Stimulated activated CD4-positive, alpha-beta T cell treated with anti-CD3 and anti-CD28 coated beads, TNF-alpha, amount 100 ng/mL, for 1 hour (primary cell): ENCODE measurements around the gene ARFGAP3.
"Not testable (repeated sequence)": the region's sequence is repeated elsewhere in the genome, so short reads cannot be mapped to it uniquely, and the experiment has no call there.

Experiments
- DNase-seq, 3 donors: peaks; one replicate each; pipeline ENCODE4 v3.0.0-alpha.2; 2020; ENCODE audit warnings: low read depth in 3 of 3, low spot score in 1 of 3

Gene ARFGAP3

DNA sequence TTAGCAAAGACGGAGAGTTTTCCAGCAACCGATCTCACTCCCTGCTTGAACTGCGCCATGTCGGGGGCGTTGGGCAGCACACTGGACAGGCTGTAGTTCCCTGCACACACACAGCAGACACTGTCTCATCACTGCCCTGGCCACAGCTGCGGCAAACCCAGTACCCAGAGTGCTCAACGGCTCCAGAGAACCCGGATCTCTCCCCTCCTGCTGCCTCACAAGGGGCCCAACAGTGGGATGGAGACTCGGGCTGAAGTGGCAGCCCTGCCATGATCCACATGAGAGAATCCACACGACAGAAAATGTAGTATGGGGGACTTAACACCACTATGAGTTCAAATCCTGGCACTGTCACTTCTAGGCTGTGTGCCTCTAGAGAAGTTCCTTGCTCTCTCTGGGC is 58.0 kb downstream of the ARFGAP3 start:
- no peak for DNase-seq

- DNase-seq = no peak
Measured at GRCh38 chr22:42797011-42797410, 60.1 kb downstream of the ARFGAP3 start.

DNA sequence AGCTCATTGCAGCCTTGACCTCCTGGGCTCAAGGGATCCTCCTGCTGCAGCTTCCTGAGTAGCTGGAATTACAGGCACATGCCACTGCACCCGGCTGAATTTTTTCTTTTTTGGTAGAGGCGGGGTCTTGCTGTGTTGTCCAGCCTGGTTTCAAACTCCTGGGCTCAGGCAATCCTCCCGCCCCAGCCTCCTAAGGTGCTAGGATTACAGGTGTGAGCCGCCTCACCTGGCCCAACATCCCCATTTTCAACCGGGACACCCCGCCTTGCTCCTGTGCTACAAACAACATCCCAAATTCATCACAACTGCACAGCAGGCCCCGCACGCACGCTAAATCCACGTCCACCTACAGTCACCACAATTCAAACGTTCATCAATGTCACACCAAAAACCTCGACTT is 61.0 kb downstream of the ARFGAP3 start:
- no peak for DNase-seq

DNA sequence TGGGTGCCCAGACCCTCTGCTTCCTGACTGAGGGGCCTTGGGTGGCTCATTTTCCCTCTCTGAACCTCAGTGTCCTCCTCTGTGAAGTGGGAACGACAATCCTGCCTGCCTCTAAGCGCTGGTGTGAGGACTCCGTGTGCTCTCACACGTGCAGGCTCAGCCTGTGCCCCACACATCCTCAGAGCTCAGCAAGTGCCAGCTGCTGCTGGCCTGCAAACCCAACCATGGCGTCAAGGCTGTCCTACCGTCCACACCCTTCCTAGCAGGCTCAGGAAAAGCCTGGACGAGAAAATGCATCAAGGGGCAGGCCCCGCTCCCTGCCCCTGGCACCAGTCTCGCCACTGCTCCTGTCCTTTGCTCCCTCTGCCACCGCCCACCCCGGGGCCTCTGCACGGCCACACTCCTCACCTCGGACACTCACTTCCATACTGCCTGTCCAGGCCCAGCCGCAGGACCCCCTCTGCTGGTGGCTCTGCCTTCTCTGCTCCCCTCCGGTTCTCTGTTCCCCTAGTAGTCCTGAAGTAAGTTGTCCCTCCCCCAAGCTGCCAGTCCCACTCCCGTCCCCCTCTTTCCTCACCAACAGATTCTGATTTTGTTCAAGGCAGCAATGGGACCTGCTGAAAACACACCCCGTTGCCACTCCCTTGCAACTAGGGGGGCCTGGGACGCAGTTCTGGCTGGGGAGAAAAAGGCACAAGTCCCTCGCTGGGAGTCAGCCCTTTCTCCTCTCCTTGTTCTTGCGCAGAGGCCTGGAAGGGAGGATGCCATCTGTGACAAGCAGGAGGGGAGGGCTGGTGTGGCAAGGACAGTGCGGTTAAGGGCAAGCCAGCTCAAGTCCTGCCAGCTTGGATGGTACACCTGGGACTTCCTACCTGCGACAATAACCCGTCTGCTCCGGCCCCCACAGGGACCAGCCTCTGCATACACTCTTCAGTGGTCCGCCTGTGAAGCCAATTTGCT is 62.2 kb downstream of the ARFGAP3 start:
- DNase-seq = no peak

DNA sequence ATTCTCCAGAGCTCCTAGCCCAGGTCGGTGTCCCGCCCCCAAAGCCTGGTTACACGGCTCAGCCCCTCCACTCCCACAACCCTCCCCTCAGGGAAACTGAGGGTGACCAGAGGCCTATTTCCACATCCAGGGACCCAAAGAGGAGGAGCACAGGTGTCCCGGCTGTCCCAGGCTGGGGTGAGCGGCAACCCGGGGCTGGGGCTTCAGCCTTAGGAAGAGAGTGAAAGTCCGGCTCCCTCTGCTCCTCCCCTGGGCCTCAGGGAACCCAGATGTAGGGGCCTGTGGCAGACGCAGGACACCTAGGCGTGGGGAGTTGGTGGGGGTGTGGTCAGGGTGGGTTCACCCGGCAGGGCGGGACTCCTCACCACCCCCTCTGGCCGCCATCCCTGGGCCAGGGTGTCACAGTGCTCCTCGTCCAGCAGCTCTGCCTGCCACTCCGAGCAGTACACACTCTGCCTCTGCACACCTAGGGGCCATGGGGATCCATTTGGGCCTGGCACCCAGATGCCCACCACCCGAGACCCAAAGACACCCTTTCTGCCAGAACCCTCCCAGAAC is 63.1 kb downstream of the ARFGAP3 start:
- DNase-seq = no peak

DNA sequence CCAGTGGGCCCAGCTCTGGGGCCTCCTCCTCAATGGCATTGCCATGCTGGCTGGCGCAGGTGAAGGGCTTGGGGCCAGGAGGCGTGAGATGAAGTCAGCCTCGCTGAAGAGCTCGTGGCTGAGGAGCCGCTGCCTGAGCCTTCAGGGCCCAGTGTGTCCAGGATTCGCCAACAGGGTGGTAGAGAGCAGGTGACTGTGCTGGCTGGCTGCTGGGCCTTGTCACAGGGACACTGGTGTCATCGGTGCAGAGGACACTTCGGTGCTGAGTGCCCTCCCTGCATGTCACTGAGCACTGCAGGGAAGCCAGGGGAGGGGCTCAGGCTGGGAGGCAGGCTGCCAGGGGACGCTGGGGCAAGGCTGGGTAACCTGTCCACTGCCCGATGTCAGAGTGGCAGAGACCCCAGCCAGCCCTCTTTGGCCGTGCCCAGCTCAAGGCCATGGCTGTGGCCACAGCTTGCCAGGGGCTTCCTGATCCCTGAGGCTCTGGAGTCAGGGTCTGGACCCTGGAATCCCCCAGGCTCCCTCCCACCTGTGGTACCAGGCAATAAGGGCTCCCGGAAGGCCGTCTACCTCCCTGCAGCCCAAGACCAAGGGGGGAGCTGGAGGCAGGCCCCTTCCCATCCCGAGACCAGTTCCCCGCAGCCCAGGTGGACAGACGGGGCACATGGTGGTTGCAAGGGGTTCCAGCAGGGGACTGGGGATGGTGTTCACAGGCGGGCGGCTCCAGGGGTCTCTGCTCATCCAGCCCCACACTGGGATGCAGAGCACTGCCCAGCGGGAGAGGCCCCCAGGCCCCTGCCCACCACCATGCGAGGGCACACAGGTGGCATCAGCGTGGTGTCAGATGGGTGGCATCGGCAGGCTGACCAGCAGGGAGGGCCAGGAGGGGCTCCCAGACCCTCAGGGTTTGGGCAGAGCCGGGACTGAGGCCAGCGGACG is 63.9 kb downstream of the ARFGAP3 start:
- no peak for DNase-seq

GRCh38 chr22:42792453-42792908 is 64.6 kb downstream of the ARFGAP3 start:
- no peak for DNase-seq

DNA sequence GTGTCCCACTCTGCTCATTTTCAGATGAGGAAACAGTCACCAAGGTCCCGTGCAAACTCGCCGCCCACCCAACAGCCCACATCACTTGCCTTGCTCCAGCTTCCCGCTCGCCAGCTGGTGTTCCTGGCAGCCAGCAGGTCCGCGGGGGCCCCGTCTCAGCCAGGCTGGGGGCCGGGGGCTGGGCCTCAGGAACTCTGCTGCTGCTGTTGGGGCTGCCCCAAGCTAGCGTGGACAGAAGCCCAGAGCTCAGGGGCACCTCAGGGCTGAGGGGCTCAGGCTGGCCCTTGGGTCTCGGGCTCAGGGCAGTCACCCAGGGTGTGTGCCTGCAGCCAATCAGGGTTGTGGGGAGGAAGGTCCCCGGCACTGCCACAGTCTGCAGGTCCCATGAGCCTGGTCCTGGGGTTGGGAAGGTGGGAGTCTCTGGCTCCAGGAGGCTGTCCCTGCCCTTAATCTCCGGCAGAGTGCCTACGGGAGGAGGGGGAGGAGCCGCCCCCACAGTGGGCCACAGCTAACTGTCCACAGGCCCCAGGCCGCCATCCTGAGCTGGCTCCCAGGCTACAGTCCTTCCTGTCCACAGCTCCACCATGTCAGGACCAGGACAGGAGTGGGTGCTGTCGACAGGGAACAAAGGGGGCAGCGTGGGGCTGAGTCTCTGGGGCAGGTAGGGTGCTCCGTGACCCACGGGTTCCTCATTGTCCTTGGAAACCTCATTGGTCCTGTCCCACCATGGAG is 65.2 kb downstream of the ARFGAP3 start:
- no peak for DNase-seq

- DNase-seq = no peak
Measured at GRCh38 chr22:42788466-42788865, 68.6 kb downstream of the ARFGAP3 start.

GRCh38 chr22:42788021-42788420 is 69.1 kb downstream of the ARFGAP3 start:
- DNase-seq = no peak

- no peak for DNase-seq
Measured at GRCh38 chr22:42787357-42787736, 69.7 kb downstream of the ARFGAP3 start.

DNA sequence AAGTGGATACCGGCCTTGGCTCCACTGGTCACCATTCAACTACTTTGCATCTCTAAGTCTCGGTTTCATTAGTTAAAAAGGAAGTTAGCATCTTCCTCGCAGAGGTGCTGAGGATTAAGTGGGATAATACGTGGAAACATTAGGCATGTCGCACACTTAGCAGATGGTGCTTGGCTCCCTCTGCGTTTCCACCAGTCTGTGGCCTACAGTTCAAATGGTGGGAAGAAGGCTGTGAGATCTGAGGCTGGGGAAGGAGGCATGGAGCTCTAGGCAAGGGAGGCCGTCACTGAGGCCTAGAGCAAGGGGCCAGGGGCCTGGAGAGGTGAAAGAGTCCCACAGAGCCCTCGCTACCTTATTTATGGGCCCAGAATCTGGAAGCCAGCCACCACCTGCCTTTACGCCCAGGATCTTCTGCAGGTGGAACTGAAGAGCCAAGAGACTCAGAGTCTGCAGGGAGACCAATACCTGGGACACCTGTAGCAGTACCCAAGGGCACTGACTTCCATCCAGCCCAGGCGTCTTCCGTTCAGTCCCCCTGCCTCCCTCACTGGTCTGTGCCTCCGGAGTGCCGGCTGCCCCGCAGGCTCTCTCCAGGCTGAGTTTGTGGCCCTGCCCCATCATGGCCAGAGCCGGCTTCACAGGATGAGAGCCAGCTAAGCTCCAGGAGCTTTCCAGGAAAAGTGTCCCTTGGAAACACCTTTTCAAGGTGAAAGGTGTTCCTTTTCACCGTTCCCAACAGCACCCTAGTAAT is 70.3 kb downstream of the ARFGAP3 start:
- no peak for DNase-seq

- DNase-seq = no peak
Measured at GRCh38 chr22:42785706-42786499, 71.2 kb downstream of the ARFGAP3 start.

- not testable (repeated sequence) for DNase-seq
Measured at GRCh38 chr22:42782306-42782705, 74.8 kb downstream of the ARFGAP3 start.

DNA sequence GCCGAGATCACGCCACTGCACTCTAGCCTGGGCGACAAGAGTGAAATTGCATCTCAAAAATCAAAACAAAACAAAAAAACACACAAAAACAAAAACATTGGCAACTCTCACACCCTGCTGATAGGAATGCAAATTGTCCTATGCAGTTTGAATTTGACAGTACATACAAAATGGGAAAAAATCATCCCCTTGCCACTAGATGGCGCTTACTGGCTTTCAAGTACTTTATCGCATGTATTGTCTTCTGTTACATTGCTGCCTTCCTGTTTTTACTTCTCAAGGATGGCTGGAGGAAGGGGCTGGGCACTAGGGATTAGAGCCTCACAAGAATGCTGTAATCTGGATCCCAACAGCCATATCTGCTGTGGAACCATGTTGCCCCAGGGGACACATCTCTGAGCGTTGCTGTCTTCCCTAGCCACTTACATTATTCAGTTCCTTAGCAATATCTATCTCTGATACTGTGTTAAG is 77.0 kb downstream of the ARFGAP3 start:
- DNase-seq = peak in 1 of 3 donors; percentile 13

GRCh38 chr22:42777126-42777525 is 79.9 kb downstream of the ARFGAP3 start:
- DNase-seq = no peak

DNA sequence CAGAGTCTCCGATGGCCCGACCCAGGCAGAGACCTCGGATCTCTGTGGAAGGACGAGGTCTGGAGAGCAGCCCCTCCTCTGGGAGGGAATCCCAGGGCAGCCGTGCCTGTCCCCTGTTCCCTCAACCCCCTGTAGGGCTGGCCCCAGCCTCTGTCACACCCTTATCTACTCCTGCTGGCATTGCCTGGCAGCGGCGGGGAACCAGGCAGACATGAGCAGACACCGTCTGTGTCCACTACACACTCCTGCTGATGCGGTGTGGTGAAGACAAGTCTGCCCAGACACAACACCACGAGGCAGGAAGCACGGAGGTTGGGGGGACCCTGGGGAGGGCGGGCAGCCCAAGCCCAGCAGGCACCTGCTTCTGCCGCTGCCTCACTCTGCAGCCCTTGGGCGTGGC is 83.9 kb downstream of the ARFGAP3 start:
- no peak for DNase-seq

DNA sequence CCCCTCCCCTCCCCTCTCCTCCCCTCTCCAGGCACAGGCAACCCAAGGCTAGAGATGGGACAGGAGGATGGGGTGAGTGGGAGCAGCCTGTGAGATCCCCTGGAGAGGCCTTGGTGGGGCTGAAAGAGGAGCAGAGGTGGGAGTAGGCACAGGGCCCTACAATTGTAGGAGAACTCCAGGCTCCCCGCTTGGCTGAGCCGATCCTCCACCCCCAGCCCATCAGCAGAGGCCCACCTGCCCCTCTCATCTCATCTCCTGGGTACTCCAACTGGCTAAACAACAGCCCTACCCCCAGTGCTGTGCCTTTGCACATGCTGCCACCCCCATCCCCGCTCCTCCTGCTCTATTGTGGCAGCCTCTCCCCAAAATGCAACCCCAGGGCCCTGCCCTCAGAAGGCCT is 84.4 kb downstream of the ARFGAP3 start:
- no peak for DNase-seq
